H1 (cell line): ENCODE data around the gene MEGF11. TPM values are rescaled to one million over a fixed set of nuclear protein-coding genes. Genes with fewer than 3 reads are reported as not detected.

ENCODE experiments used
- CTCF ChIA-PET: fragments of 300-600 bp; sonication (Branson Sonifier 250); formaldehyde crosslinking; loops from one replicate; lab custom pipeline; 2021; ENCODE audit not compliant: partially characterized antibody; lab: Charles Lee
- POLR2A ChIA-PET: fragments of 300-600 bp; sonication (Branson Sonifier 250); formaldehyde crosslinking; loops from one replicate; lab custom pipeline; 2021; ENCODE audit warnings: inconsistent platforms; ENCODE audit not compliant: partially characterized antibody; lab: Charles Lee
- DNase-seq, 2 experiments: peaks; one replicate each; pipeline versions ENCODE4 v3.0.0 to v3.0.0-alpha.2; 2010 to 2022; ENCODE audit warnings: low spot score in 2 of 2, low read depth in 1 of 2, mixed read lengths in 1 of 2
- FAIRE-seq: peaks from 2 replicates; lab custom pipeline; 2011; peaks lifted over from hg19 to GRCh38; lab: Jason Lieb, UNC
- H2AFZ ChIP-seq: 2 replicates; pipeline ENCODE4 v1.8.1; 2012; ENCODE audit warnings: low read length, inconsistent platforms
- H2AK5ac ChIP-seq: 2 replicates; pipeline ENCODE4 v1.6.1; 2013; ENCODE audit warnings: low read depth, low read length
- H2BK120ac ChIP-seq: replicated peaks from 2 replicates; pipeline ENCODE3; 2013; ENCODE audit warnings: low read depth, low read length, inconsistent platforms
- H2BK12ac ChIP-seq: 2 replicates; pipeline ENCODE4 v1.6.1; 2013; ENCODE audit warnings: low read depth, low read length
- H2BK15ac ChIP-seq: 2 replicates; pipeline ENCODE4 v1.6.1; 2013; ENCODE audit warnings: low read length
- H2BK20ac ChIP-seq: 2 replicates; pipeline ENCODE4 v1.6.1; 2013; ENCODE audit warnings: low read length
- H2BK5ac ChIP-seq: 2 replicates; pipeline ENCODE4 v1.6.1; 2013; ENCODE audit warnings: low read depth, low read length
- H3K14ac ChIP-seq: 2 replicates; pipeline ENCODE4 v1.6.1; 2013; ENCODE audit warnings: inconsistent platforms; ENCODE audit not compliant: insufficient read length
- H3K18ac ChIP-seq: 2 replicates; pipeline ENCODE4 v1.6.1; 2013; ENCODE audit warnings: low read length; ENCODE audit errors: extremely low read depth
- H3K23ac ChIP-seq: 2 replicates; pipeline ENCODE4 v1.6.1; 2013; ENCODE audit warnings: inconsistent platforms; ENCODE audit not compliant: insufficient read length
- H3K23me2 ChIP-seq: 2 replicates; pipeline ENCODE4 v1.6.1; 2013; ENCODE audit warnings: low read depth, low read length
- H3K27ac ChIP-seq: 2 replicates; pipeline ENCODE4 v1.6.1; 2011; ENCODE audit warnings: low read depth, low read length, inconsistent platforms
- H3K27me3 ChIP-seq, 4 experiments: replicated peaks in 1 of 4; 1 replicate in 1 of 4; 2 replicates in 3 of 4; pipeline versions ENCODE4 v1.6.1 to v1.8.1; 2011 to 2013; ENCODE audit warnings: low read length in 3 of 4, mild to moderate bottlenecking in 3 of 4, inconsistent platforms in 2 of 4, mixed read lengths in 2 of 4, moderate library complexity in 1 of 4; ENCODE audit not compliant: control insufficient read depth in 3 of 4, insufficient read depth in 3 of 4; ENCODE audit errors: extremely low read depth in 1 of 4
- H3K36me3 ChIP-seq, 4 experiments: 2 replicates each; pipeline versions ENCODE4 v1.6.1 to v1.8.1; 2011 to 2013; ENCODE audit warnings: mild to moderate bottlenecking in 4 of 4, low read length in 3 of 4, moderate library complexity in 2 of 4, control low read depth in 1 of 4, inconsistent platforms in 1 of 4; ENCODE audit not compliant: insufficient read depth in 4 of 4, control insufficient read depth in 2 of 4
- H3K4ac ChIP-seq: replicated peaks from 2 replicates; pipeline ENCODE3; 2013; ENCODE audit warnings: low read length, low read depth, mixed read lengths, inconsistent platforms; ENCODE audit not compliant: insufficient read length
- H3K4me1 ChIP-seq, 4 experiments: replicated peaks in 1 of 4; 1 replicate in 1 of 4; 2 replicates in 3 of 4; pipeline versions ENCODE4 v1.6.1 to v1.8.1; 2011 to 2013; ENCODE audit warnings: low read length in 3 of 4, inconsistent platforms in 2 of 4, mixed read lengths in 1 of 4; ENCODE audit not compliant: insufficient read depth in 4 of 4, control insufficient read depth in 3 of 4
- H3K4me2 ChIP-seq, 2 experiments: 2 replicates each; pipeline versions ENCODE4 v1.6.1 to v1.8.1; 2011 to 2013; ENCODE audit warnings: low read depth in 2 of 2, low read length in 2 of 2, control low read depth in 1 of 2, inconsistent platforms in 1 of 2, mild to moderate bottlenecking in 1 of 2; ENCODE audit not compliant: insufficient read depth in 1 of 2
- H3K4me3 ChIP-seq, 4 experiments: fragments of 200-600, 300-600 bp in 1 of 4; sonication (generic), shearing (Covaris generic), sonication (Bioruptor Twin) in 1 of 4; 2 replicates each; pipeline versions ENCODE4 v1.5.1 to v1.8.1; 2011 to 2016; ENCODE audit warnings: low read length in 4 of 4, low read depth in 3 of 4, control low read depth in 2 of 4, inconsistent platforms in 2 of 4, mild to moderate bottlenecking in 2 of 4, mixed read lengths in 1 of 4, moderate library complexity in 1 of 4; ENCODE audit not compliant: insufficient read depth in 2 of 4; ENCODE audit errors: extremely low read depth in 1 of 4
- H3K56ac ChIP-seq: replicated peaks from 2 replicates; pipeline ENCODE3; 2013; ENCODE audit warnings: low read depth, mild to moderate bottlenecking, mixed read lengths, low read length, inconsistent platforms; ENCODE audit not compliant: insufficient read length
- H3K79me1 ChIP-seq: 2 replicates; pipeline ENCODE4 v1.6.1; 2013; ENCODE audit warnings: low read depth, low read length, control low read depth
- H3K79me2 ChIP-seq, 2 experiments: 2 replicates each; pipeline versions ENCODE4 v1.6.1 to v1.8.1; 2012 to 2013; ENCODE audit warnings: low read length in 2 of 2, mild to moderate bottlenecking in 2 of 2, inconsistent platforms in 1 of 2; ENCODE audit not compliant: insufficient read depth in 2 of 2, control insufficient read depth in 1 of 2
- H3K9ac ChIP-seq, 4 experiments: replicated peaks in 1 of 4; 1 replicate in 1 of 4; 2 replicates in 3 of 4; pipeline versions ENCODE4 v1.6.1 to v1.8.1; 2011 to 2013; ENCODE audit warnings: low read depth in 3 of 4, low read length in 3 of 4, control low read depth in 2 of 4, mild to moderate bottlenecking in 2 of 4, moderate library complexity in 2 of 4, inconsistent platforms in 1 of 4; ENCODE audit errors: extremely low read depth in 1 of 4
- H3K9me3 ChIP-seq, 2 experiments: 2 replicates each; pipeline versions ENCODE4 v1.6.1 to v1.8.1; 2012 to 2013; ENCODE audit warnings: mild to moderate bottlenecking in 2 of 2, moderate library complexity in 2 of 2, control low read depth in 1 of 2, inconsistent platforms in 1 of 2, low read depth in 1 of 2, low read length in 1 of 2, mixed read lengths in 1 of 2; ENCODE audit not compliant: insufficient read depth in 2 of 2
- H4K20me1 ChIP-seq, 2 experiments: replicated peaks in 1 of 2; 2 replicates each; pipeline versions ENCODE3 to v1.8.1; 2011 to 2013; ENCODE audit warnings: inconsistent platforms in 2 of 2, low read length in 2 of 2, mild to moderate bottlenecking in 1 of 2; ENCODE audit not compliant: insufficient read depth in 2 of 2, control insufficient read depth in 1 of 2
- H4K5ac ChIP-seq: 2 replicates; pipeline ENCODE4 v1.6.1; 2013; ENCODE audit warnings: low read length, low read depth, mixed read lengths, inconsistent platforms; ENCODE audit not compliant: insufficient read length
- H4K8ac ChIP-seq: 2 replicates; pipeline ENCODE4 v1.8.0; 2013; ENCODE audit warnings: mild to moderate bottlenecking, moderate library complexity, low read length, inconsistent platforms; ENCODE audit not compliant: insufficient read depth; ENCODE audit errors: extremely low read depth
- H4K91ac ChIP-seq: replicated peaks from 2 replicates; pipeline ENCODE3; 2013; ENCODE audit warnings: low read length, mixed read lengths, inconsistent platforms; ENCODE audit not compliant: insufficient read length
- KDM1A ChIP-seq: fragments of 200-600, 300-600 bp; sonication (generic); IDR thresholded peaks from 2 replicates; pipeline ENCODE4 v1.7.1; 2016; ENCODE audit warnings: mild to moderate bottlenecking, low read length, borderline replicate concordance
- SP1 ChIP-seq: IDR thresholded peaks from 2 replicates; pipeline ENCODE4 v1.6.1; 2011; ENCODE audit warnings: low read depth, low read length
- SRF ChIP-seq: IDR thresholded peaks from 2 replicates; pipeline ENCODE4 v1.6.1; 2011; ENCODE audit warnings: mild to moderate bottlenecking, low read depth, low read length, moderate library complexity
- ZNF274 ChIP-seq: IDR thresholded peaks from 2 replicates; pipeline ENCODE4 v1.7.0; 2012; ENCODE audit warnings: low read length, borderline replicate concordance; ENCODE audit errors: extremely low read depth
- WGBS, 2 experiments: shearing (Covaris generic) in 1 of 2; methylation state at CpG; one replicate each; pipeline versions ENCODE4 v1.1.6 to v1.1.7; 2013 to 2015; ENCODE audit warnings: low lambda C conversion rate in 2 of 2, mixed read lengths in 2 of 2, inconsistent platforms in 1 of 2, low coverage in 1 of 2, missing lambda C conversion rate in 1 of 2; ENCODE audit not compliant: insufficient replicate concordance in 2 of 2, insufficient coverage in 1 of 2, insufficient read length in 1 of 2; ENCODE audit errors: extremely low coverage in 1 of 2, missing lambda C conversion rate in 1 of 2; 5-methylcytosine and 5-hydroxymethylcytosine counted together
- polyA plus RNA-seq, 7 experiments: library from polyadenylated mRNA; depleted of rRNA in 3 of 7; stranded (reverse) in 5 of 7; unstranded in 2 of 7; fragments of >200 nt in 5 of 7; fragments of 200-250 nt in 2 of 7; gene quantifications; 1 replicate in 5 of 7; 2 replicates in 1 of 7; 4 replicates in 1 of 7; pipeline versions ENCODE4 v1.2.1 to v1.2.3, GENCODE V29; 2011 to 2013; ENCODE audit warnings: missing spikeins in 2 of 7, mixed read lengths in 2 of 7
- total RNA-seq: library from RNA; stranded (reverse); fragmentation: NEBNext Ultra II Directional; extraction: Animal tissue kit (Norgen Biotek cat#: 25700); gene quantifications from 2 replicates; pipeline ENCODE4 v1.2.1, GENCODE V29; 2021

Gene MEGF11
- total and polyA plus RNA-seq, 2 of the 8 experiments (the other 6 are each of a cell fraction or from before 2014, with no cell fraction given): 4.4 to 4.8 TPM

DNA sequence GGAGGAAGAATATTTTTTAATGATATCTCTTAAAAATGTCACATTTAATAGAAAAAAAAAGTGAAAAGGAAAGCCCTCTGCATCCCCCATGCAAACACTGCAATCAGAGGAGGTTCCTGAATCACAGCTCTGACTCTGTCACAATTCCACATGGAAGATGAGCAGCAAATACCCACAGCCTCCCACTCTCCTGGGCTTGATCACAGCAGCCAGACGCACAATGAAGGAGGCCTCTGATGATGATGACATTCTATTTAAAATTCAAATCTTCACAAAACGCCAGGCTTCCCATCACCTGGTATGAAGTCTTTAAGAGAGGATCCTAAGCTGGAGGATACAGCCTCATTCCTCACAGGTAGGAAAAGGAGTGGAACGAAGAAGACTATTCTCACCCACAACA, 30.7 kb upstream of the MEGF11 start:
- 85% methylated on average over 3 of the region's 3 CpGs; no CpG with 5 or more reads in 1 of the 2 experiments for WGBS, 2 experiments
- TF ChIP-seq SRF (no peak), SP1 (no peak), KDM1A (no peak), ZNF274 (no peak)

More for the DNA sequence above, 30.7 kb upstream of the MEGF11 start:
- Histone ChIP-seq H3K79me2 (no peaks in the 10 kb centered on the region), H2AK5ac (no peak overlapping the region), H2BK5ac (no peak overlapping the region), H3K14ac (no peak overlapping the region), H3K27me3 (no peaks in the 10 kb centered on the region), H3K56ac (no peak overlapping the region), H4K20me1 (no peaks in the 10 kb centered on the region), H3K9ac (no peak overlapping the region), H3K23me2 (no peaks in the 10 kb centered on the region), H3K18ac (no peak overlapping the region), H3K4me1 (no peaks in the 10 kb centered on the region), H3K79me1 (no peaks in the 10 kb centered on the region), H3K36me3 (no peaks in the 10 kb centered on the region), H2BK20ac (no peak overlapping the region), H3K4me3 (no peak overlapping the region), H2BK12ac (no peak overlapping the region), H3K9me3 (no peaks in the 10 kb centered on the region), H2BK120ac (no peak overlapping the region), H4K91ac (no peak overlapping the region), H3K4me2 (no peak overlapping the region), H2BK15ac (no peak overlapping the region), H3K27ac (no peak overlapping the region), H4K8ac (no peak overlapping the region), H2AFZ (no peak overlapping the region), H3K23ac (no peak overlapping the region), H3K4ac (no peak overlapping the region), H4K5ac (no peak overlapping the region)
- CTCF ChIA-PET: interaction anchor here (0.8 to 1.3 kb wide), 5 partner anchors 8 to 449 kb away, joined by 3 read pairs; no protein-coding TSS in a partner anchor
- no peak for DNase-seq
- POLR2A ChIA-PET: interaction anchor here (0.6 to 1.4 kb wide), 2 partner anchors 9 to 80 kb away, joined by 3 read pairs; partner anchors contain the start of gene DIS3L
- FAIRE-seq: no peak
